ENCODE data around the gene IL1RAPL2. TPM values are rescaled to one million over a fixed set of nuclear protein-coding genes. Genes with fewer than 3 reads are reported as not detected.

The IL1RAPL2 gene
- total RNA-seq, 1 donor from 2014 or later = not detected

GRCh38 chrX:105277132-105277531 lies 711.1 kb downstream of the IL1RAPL2 start:
- no peaks in the 10 kb centered on the region for H3K27me3 ChIP-seq (ENCODE audit: control insufficient read depth, insufficient read depth, low read length)
- no peaks in the 10 kb centered on the region for H3K36me3 ChIP-seq (ENCODE audit: control insufficient read depth, insufficient read depth, low read length)
- no peak overlapping the region for H3K4me3 ChIP-seq (ENCODE audit: low read depth, low read length)
- TF ChIP-seq, protein P1, sequence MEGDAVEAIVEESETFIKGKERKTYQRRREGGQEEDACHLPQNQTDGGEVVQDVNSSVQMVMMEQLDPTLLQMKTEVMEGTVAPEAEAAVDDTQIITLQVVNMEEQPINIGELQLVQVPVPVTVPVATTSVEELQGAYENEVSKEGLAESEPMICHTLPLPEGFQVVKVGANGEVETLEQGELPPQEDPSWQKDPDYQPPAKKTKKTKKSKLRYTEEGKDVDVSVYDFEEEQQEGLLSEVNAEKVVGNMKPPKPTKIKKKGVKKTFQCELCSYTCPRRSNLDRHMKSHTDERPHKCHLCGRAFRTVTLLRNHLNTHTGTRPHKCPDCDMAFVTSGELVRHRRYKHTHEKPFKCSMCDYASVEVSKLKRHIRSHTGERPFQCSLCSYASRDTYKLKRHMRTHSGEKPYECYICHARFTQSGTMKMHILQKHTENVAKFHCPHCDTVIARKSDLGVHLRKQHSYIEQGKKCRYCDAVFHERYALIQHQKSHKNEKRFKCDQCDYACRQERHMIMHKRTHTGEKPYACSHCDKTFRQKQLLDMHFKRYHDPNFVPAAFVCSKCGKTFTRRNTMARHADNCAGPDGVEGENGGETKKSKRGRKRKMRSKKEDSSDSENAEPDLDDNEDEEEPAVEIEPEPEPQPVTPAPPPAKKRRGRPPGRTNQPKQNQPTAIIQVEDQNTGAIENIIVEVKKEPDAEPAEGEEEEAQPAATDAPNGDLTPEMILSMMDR (IDR thresholded peaks at IDR 0.05; ENCODE audit: insufficient read depth, low read length, poor library complexity, severe bottlenecking) = no peak
- DNase-seq (ENCODE audit: low read depth) = no peak

GRCh38 chrX:105282077-105282476 lies 716.1 kb downstream of the IL1RAPL2 start:
- H3K36me3 ChIP-seq (ENCODE audit: control insufficient read depth, insufficient read depth, low read length) = no peaks in the 10 kb centered on the region
- DNase-seq (ENCODE audit: low read depth) = no peak
- TF ChIP-seq, protein P1 (IDR thresholded peaks at IDR 0.05; ENCODE audit: insufficient read depth, low read length, poor library complexity, severe bottlenecking) = no peak
- no peak overlapping the region for H3K4me3 ChIP-seq (ENCODE audit: low read depth, low read length)
- no peaks in the 10 kb centered on the region for H3K27me3 ChIP-seq (ENCODE audit: control insufficient read depth, insufficient read depth, low read length)

GRCh38 chrX:105297041-105297440 lies 731.0 kb downstream of the IL1RAPL2 start:
- Histone ChIP-seq H3K27me3 (ENCODE audit: control insufficient read depth, insufficient read depth, low read length) (no peaks in the 10 kb centered on the region), H3K36me3 (ENCODE audit: control insufficient read depth, insufficient read depth, low read length) (no peaks in the 10 kb centered on the region), H3K4me3 (ENCODE audit: low read depth, low read length) (no peak overlapping the region)
- no peak for DNase-seq (ENCODE audit: low read depth)
- TF ChIP-seq, protein P1 (IDR thresholded peaks at IDR 0.05; ENCODE audit: insufficient read depth, low read length, poor library complexity, severe bottlenecking) = no peak

DNA sequence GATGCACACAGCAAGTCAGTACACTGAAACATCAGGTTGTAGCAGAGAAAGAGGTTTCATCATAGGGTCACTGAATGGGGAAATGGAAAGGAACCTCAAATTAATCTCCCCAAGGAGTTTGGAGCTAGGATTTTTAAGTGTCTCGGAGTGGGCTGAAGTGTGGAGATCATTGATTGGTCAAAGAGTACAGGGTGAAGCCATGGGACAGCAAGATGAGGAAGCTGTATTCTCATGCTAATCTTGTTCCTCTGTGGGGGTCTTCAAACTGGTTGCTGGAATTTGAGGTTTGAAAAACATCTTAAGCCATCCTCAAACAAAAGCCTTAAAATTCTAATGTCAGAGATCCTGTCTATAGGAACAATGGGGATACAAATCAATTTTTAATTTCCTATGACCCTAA lies 733.3 kb downstream of the IL1RAPL2 start:
- Histone ChIP-seq H3K27me3 (ENCODE audit: control insufficient read depth, insufficient read depth, low read length) (no peaks in the 10 kb centered on the region), H3K4me3 (ENCODE audit: low read depth, low read length) (no peak overlapping the region), H3K36me3 (ENCODE audit: control insufficient read depth, insufficient read depth, low read length) (no peaks in the 10 kb centered on the region)
- no peak for DNase-seq (ENCODE audit: low read depth)
- TF ChIP-seq, protein P1 (IDR thresholded peaks at IDR 0.05; ENCODE audit: insufficient read depth, low read length, poor library complexity, severe bottlenecking) = no peak

DNA sequence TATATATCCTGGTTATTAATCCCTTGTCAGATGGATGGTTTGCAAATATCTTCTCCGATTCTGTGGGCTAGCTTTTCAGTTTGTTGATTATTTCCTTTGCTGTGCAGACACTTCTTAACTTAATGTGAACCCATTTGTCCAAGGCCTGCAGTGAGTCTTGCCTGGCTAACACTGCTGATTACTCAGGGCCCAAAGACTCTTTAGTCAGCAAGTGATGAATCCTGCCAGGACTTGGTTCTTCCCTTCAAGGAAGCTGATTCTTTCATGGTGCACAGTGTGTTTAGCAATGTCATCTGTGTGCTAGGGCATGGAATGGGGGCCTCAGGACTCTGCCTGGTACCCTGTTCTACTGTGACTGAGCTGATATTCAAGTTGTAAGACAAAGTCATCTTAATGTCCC lies 736.2 kb downstream of the IL1RAPL2 start:
- no peak for DNase-seq (ENCODE audit: low read depth)
- TF ChIP-seq, protein P1 (IDR thresholded peaks at IDR 0.05; ENCODE audit: insufficient read depth, low read length, poor library complexity, severe bottlenecking) = no peak
- H3K36me3 ChIP-seq (ENCODE audit: control insufficient read depth, insufficient read depth, low read length) = no peaks in the 10 kb centered on the region
- no peak overlapping the region for H3K4me3 ChIP-seq (ENCODE audit: low read depth, low read length)
- H3K27me3 ChIP-seq (ENCODE audit: control insufficient read depth, insufficient read depth, low read length) = no peaks in the 10 kb centered on the region

GRCh38 chrX:105307762-105308161 lies 741.8 kb downstream of the IL1RAPL2 start:
- H3K36me3 ChIP-seq (ENCODE audit: control insufficient read depth, insufficient read depth, low read length) = no peaks in the 10 kb centered on the region
- DNase-seq (ENCODE audit: low read depth) = no peak
- no peak overlapping the region for H3K4me3 ChIP-seq (ENCODE audit: low read depth, low read length)
- TF ChIP-seq, protein P1 (IDR thresholded peaks at IDR 0.05; ENCODE audit: insufficient read depth, low read length, poor library complexity, severe bottlenecking) = no peak
- H3K27me3 ChIP-seq (ENCODE audit: control insufficient read depth, insufficient read depth, low read length) = no peaks in the 10 kb centered on the region

Data from kidney epithelial cell (primary cell).